LNCaP clone FGC (cell line): ENCODE measurements around the gene LRRC37A3.
A peak's percentile ranks its signal among the peaks of the same experiment; 100 is the strongest.
"Not testable (repeated sequence)": the region's sequence is repeated elsewhere in the genome, so short reads cannot be mapped to it uniquely, and the experiment has no call there.

ENCODE experiments used
- DNase-seq: peaks from one replicate; pipeline ENCODE4 v3.0.0-alpha.2; 2011; ENCODE audit warnings: low read depth
- H3K4me3 ChIP-seq: 2 replicates; pipeline ENCODE4 v1.5.1; 2011; ENCODE audit warnings: mild to moderate bottlenecking, low read depth, low read length, control low read depth
- CTCF ChIP-seq: IDR thresholded peaks from 2 replicates; pipeline ENCODE4 v1.5.1; 2012; ENCODE audit warnings: mild to moderate bottlenecking; ENCODE audit not compliant: control insufficient read depth, insufficient read depth; ENCODE audit errors: extremely low read depth

The LRRC37A3 gene

GRCh38 chr17:64938290-64938689 lies 19.0 kb upstream of the LRRC37A3 start:
- H3K4me3 ChIP-seq = no peak overlapping the region
- no peak for DNase-seq
- TF ChIP-seq CTCF = no peak

GRCh38 chr17:64936117-64936516 lies 16.8 kb upstream of the LRRC37A3 start:
- no peak for DNase-seq
- no peak for TF ChIP-seq CTCF
- no peak overlapping the region for H3K4me3 ChIP-seq

GRCh38 chr17:64934284-64934778 lies 15.1 kb upstream of the LRRC37A3 start:
- H3K4me3 ChIP-seq, DNase-seq: not testable (repeated sequence)

DNA sequence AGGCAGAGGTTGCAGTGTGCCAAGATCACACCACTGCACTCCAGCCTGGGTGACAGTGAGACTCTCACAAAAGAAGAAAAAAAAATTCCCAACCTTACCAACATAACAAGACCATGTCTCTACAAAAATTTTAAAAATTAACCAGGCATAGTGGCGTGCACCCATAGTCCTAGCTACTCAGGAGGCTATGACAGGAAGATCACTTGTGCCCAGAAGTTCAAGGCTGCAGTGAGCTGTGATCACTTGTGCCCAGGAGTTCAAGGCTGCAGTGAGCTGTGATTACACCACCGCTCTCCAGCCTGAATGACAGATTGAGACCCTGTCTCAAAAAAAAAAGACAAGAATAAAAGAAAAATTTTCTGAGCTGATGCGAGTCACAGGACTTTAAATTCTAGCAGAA lies 13.6 kb upstream of the LRRC37A3 start:
- DNase-seq, H3K4me3 ChIP-seq: not testable (repeated sequence)

DNA sequence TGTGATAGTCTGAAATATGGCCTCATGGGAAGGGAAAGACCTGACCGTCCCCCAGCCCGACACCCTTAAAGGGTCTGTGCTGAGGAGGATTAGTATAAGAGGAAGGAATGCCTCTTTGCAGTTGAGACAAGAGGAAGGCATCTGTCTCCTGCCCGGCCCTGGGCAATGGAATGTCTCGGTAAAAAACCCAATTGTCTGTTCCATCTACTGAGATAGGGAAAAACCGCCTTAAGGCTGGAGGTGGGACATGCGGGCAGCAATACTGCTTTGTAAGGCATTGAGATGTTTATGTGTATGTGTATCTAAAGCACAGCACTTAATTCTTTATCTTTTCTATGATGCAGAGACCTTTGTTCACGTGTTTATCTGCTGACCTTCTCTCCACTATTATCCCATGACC lies 11.1 kb upstream of the LRRC37A3 start:
- not testable (repeated sequence) for DNase-seq, H3K4me3 ChIP-seq

DNA sequence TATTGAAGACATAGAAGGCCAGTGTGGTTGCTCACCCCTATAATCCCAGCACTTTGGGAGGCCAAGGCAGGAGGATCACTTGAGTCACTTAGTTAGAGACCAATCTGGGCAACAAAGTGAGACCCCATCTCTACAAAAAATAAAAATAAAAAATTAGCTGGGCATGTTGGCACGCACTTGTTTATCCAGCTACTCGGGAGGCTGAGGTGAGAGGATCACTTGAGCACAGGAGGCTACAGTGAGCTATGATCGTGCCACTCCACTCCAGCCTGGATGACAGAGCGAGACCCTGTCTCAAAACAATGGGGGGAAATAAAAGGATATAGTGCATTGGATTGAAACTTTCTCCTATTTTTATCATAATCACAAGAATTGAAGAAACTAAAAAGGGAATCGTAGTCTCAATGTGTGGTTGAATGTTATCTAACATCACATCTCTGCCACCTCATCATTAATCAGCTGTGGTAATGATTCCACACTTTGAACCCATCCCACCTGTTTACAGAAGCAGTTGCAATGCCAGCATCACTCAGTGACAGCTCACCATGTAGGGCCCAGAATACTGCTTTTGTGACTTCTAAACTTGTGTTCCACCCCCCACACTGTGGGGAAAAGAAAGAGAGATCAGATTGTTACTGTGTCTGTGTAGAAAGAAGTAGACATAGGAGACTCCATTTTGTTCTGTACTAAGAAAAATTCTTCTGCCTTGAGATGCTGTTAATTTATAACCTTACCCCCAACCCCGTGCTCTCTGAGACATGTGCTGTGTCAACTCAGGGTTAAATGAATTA lies 10.3 kb upstream of the LRRC37A3 start:
- not testable (repeated sequence) for DNase-seq, H3K4me3 ChIP-seq

GRCh38 chr17:64928701-64929100 lies 9.4 kb upstream of the LRRC37A3 start:
- H3K4me3 ChIP-seq, DNase-seq: not testable (repeated sequence)

DNA sequence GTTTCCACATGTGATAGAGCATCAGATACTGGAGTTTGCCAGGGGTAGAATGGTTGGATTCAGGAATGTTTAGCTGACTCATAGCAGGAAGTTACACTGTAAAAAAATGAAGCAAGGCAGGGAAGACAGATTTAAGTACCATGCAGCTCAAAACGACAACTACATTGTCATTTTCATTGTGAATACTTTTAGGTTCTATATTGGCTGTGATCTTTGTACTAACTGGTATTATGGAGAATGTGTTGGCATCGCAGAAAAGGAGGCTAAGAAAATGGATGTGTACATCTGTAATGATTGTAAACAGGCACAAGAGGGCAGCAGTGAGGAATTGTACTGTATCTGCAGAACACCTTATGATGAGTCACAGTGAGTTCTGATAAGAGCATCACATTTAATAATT lies 8.2 kb upstream of the LRRC37A3 start:
- peak; percentile 63 for TF ChIP-seq CTCF
- H3K4me3 ChIP-seq = not testable (repeated sequence)
- DNase-seq = peak; percentile 26

GRCh38 chr17:64926430-64926829 lies 7.2 kb upstream of the LRRC37A3 start:
- DNase-seq, H3K4me3 ChIP-seq: not testable (repeated sequence)

- not testable (repeated sequence) for H3K4me3 ChIP-seq, DNase-seq
These were observed 6.0 kb upstream of the LRRC37A3 start for GRCh38 chr17:64925244-64925643.

GRCh38 chr17:64923051-64923568 lies 3.8 kb upstream of the LRRC37A3 start:
- not testable (repeated sequence) for H3K4me3 ChIP-seq

More at GRCh38 chr17:64923051-64923568, 3.8 kb upstream of the LRRC37A3 start:
- DNase-seq = not testable (repeated sequence)
